GM03348 (cell line): ENCODE results near the gene MRM3.
A peak's percentile ranks its signal among the peaks of the same experiment; 100 is the strongest.
"Not testable (repeated sequence)": the region's sequence is repeated elsewhere in the genome, so short reads cannot be mapped to it uniquely, and the experiment has no call there.

Experiments used
- DNase-seq: peaks from one replicate; pipeline ENCODE4 v3.0.0; 2012; ENCODE audit warnings: low spot score

MRM3 gene

DNA sequence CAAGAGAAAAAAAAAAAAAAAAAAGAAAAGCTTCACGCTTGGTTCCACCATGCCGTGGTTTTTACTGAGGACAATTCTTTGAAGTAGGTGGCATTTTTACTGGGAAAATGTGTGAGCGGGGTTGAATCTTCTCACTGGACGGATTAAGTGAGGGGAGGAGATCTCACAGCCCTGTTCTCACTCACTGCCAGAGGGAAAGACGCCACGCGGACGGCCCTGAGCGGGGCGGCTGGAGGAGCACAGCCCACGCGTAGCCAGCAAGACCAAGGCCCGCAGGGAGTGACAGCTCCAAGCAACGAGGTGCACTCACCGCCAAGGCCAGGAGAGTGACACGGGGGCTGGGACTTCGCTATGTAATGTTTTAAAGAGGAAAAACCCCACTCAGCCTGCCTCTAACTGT, 43.1 kb downstream of the MRM3 start:
- no peak for DNase-seq

DNA sequence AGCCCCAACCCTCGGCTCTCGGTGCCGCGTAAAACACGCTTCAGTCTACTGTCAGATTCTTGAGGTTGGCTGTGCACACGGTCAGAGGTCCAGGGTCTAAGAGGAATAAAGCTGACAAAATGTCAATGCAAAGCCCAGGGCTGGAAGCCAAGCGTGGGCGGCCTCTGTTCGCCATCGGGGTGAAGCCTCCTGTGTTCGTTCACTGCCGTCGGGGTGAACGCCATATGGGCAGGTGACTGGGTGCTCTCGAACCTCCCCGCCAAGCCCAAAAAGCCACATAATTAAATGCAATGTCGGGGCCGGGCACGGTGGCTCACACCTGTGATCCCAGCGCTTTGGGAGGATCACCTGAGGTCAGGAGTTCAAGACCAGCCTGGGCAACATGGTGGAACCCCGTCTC, 44.6 kb downstream of the MRM3 start:
- no peak for DNase-seq

DNA sequence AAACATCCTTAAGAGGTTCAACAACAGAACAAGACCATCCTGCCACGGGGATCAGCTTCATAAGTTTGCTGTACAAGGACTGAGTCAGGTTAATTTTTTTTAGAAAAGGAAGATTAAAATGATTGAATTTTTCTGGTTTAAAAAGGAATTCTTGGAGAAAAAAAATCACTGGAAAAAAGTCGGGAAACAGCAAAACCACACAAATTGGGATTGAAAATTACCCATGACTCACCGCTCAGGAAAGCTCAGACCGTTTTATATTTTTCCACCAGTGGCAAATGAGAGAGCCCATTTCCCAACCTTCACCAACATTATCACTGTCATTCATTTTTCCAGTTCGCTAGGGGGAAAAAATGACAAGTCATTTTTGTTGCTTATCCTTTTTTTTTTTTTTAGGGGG, 46.6 kb downstream of the MRM3 start:
- peak; percentile 31 for DNase-seq

DNA sequence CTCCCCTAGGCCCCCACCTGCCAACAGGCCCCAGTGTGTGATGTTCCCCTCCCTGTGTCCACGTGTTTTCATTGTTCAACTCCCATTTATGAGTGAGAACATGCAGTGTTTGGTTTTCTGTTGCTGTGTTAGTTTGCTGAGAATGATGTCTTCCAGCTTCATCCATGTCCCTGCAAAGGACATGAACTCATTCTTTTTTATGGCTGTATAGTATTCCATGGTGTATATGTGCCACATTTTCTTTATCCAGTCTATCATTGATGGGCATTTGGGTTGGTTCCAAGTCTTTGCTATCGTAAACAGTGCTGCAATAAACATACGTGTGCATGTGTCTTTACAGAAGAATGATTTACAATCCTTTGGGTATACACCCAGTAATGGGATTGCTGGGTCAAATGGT, 47.5 kb downstream of the MRM3 start:
- not testable (repeated sequence) for DNase-seq

DNA sequence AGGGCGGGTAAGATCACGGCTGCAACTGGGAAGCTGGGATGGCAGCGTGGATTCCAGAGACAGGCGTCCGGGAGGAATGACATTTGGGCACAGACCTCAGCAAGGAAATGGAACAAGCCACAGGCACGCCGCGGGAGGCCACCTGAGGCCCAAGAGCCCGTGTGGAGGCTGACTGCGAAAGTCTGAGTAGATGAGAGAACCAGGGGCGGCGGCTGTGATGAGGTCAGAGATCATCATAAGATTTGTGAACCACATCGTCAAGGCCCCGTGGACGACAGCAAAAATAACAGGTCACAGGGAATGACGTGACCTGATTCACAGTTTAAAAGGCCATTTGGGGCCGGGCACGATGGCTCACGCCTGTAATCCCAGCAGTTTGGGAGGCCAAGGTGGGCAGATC, 48.2 kb downstream of the MRM3 start:
- DNase-seq, result no peak

DNA sequence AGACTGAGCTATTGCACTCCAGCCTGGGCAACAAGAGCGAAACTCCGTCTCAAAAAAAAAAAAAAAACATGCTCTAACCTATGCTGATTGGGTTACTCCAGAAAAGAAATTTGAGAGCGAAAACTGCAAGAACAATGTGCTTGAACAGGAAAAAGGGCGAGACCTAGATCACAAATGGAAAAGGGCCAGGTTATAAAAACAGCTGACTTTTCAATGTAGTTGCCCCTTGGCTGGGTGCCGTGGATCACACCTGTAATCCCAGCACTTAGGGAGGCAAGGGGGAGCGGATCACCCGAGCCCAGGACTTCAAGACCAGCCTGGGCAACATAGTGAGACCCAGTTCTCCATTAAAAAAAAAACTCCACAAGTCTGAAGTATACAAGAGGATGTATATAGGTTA, 48.8 kb downstream of the MRM3 start:
- DNase-seq, result no peak

DNA sequence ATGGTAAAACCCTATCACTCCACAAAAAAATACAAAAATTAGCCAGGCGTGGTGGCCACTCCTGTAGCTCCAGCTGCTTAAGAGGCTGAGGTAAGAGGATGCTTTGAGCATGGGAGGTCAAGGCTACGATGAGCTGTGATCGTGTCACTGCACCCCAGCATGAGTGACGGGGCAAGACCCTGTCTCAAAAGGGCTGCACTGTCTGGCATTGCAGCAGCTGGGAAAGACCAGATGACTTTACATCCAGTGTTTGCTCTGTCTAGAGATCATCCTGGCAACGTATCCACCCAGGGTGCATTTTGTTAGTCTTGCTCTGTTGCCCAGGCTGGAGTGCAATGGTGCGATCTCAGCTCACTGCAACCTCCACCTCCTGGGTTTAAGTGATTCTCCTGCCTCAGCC, 52.0 kb downstream of the MRM3 start:
- no peak for DNase-seq

DNA sequence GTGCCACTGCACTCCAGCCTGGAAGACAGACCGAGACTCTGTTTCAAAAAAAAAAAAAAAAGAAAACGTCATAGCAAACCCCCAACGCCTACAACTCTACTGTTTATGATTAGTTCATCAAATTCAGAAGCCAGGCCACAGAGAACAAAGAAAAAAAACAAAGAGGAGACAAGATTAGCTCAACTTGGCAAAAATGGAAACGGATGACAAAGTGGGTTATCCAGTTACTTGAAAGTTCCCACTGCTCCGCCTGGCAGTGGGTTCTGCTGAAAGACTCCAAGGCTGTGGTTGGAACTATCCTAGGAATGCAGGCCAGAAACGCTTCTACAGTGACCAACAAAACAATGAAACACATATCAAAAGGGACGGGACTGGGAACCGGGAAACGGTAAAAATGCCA, 53.1 kb downstream of the MRM3 start:
- DNase-seq, result peak; percentile 91

DNA sequence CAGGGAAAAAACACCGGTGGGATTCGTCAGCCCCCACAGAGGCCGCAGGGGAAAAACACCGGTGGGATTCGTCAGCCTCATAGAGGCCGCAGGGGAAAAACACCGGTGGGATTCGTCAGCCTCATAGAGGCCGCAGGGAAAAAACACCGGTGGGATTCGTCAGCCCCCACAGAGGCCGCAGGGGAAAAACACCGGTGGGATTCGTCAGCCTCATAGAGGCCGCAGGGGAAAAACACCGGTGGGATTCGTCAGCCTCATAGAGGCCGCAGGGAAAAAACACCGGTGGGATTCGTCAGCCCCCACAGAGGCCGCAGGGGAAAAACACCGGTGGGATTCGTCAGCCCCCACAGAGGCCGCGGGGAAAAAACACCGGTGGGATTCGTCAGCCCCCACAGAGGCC, 53.6 kb downstream of the MRM3 start:
- DNase-seq, result not testable (repeated sequence)

DNA sequence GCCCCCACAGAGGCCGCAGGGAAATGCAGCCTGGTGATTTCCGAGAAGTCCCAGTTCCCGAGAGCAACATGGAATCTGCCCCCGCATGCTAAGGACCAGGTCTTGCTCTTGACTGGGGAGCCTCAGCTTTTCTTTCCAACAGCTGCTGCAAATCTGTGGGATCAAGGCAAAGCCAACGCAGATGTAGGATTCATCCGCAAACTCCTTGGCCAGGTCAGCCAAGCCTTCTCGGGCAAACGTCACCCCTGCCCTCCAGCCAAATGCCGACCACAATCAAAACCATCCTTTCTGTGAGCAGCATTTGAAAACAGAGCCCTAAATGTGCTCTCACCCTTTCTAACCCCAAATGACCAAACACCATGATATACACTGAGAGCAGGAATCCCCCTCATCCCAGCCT, 54.0 kb downstream of the MRM3 start:
- peak; percentile 80 for DNase-seq

DNA sequence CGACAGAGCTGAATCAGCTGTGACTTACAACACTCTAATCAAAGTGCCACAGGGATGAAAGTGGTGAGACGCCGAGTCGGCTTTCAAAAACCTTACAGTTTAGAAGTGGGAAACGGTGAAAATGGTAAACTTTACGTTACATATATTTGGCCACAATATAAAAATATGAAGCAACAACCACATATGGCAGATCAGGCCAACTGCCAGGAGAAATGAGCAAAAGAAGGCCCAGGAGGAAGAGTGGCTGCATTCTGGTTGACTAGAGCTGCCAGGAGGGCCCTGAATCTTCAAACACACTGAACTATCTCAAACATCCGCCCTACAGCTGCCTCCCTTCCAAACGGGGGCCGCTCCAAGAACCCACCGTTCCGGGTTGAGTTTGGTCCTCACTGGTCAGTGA, 56.3 kb downstream of the MRM3 start:
- DNase-seq, result no peak

DNA sequence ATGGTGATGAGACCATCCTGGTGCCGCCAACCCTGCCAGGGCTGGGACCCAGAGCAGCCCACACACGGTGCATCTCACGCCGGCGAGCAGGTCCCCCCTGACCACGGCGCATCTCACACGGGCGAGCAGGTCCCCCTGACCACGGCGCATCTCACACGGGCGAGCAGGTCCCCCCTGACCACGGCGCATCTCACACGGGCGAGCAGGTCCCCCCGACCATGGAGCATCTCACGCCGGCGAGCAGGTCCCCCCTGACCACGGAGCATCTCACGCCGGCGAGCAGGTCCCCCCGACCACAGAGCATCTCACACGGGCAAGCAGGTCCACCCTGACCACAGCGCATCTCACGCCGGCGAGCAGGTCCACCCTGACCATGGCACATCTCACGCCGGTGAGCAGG, 59.2 kb downstream of the MRM3 start:
- no peak for DNase-seq
